ENCODE data around the gene MED27. TPM values are rescaled to one million over a fixed set of nuclear protein-coding genes. Genes with fewer than 3 reads are reported as not detected.
A peak's percentile ranks its signal among the peaks of the same experiment; 100 is the strongest.

MED27 gene
- polyA plus RNA-seq, 1 experiment, result 36.9 TPM

DNA sequence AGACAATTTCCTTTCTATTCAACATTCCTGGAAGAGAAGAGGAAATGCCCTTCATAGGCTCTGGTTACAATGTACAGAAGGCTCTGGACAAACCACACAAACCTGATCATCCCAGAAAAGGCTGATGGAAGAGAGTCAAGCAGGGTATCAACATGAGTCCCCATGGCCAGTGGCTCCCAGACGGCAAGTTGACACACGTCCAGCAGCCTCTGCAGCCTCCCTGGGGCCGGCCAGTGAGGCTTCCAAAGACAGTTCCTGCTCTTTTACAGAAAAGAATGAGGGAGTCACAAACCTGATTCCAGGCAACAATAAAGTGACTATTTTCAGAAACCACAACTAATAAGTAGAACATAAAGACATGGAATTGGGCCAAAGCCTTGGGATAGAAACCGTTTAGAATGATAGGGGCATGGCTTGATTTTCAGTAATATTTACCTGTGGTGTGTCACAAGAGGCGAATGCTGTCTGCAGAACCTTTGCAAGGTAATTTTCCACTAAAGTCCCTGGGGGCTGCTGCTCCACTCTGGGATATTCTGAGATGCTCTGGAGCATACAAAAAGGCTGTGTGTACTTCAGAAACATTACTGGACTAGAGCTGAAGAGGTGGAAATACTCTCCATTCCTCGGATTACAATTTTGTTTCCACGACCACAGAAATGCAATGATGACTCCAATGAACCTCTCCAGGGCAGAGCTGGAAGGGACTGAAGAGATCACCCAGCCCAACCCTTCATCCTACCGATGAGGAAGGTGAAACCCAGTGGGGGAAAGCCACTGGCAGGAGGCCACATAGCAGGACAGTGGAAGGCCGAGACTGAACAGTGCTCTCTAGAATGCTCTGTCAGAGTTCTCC is 10.4 kb downstream of the MED27 start:
- ChIA-PET POLR2A (interaction anchor here (0.6 kb wide), 1 partner anchor 11 kb away, joined by 3 read pairs; no protein-coding TSS in a partner anchor), CTCF (interaction anchor here (0.5 to 1.1 kb wide), 2 partner anchors 9 to 434 kb away, joined by 3 to 4 read pairs; no protein-coding TSS in a partner anchor)
- H3K27me3 ChIP-seq (ENCODE audit: control insufficient read depth, insufficient read depth, low read length), result no peaks in the 10 kb centered on the region
- TF ChIP-seq, protein P1, sequence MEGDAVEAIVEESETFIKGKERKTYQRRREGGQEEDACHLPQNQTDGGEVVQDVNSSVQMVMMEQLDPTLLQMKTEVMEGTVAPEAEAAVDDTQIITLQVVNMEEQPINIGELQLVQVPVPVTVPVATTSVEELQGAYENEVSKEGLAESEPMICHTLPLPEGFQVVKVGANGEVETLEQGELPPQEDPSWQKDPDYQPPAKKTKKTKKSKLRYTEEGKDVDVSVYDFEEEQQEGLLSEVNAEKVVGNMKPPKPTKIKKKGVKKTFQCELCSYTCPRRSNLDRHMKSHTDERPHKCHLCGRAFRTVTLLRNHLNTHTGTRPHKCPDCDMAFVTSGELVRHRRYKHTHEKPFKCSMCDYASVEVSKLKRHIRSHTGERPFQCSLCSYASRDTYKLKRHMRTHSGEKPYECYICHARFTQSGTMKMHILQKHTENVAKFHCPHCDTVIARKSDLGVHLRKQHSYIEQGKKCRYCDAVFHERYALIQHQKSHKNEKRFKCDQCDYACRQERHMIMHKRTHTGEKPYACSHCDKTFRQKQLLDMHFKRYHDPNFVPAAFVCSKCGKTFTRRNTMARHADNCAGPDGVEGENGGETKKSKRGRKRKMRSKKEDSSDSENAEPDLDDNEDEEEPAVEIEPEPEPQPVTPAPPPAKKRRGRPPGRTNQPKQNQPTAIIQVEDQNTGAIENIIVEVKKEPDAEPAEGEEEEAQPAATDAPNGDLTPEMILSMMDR (IDR thresholded peaks at IDR 0.05; ENCODE audit: insufficient read depth, low read depth, low read length), result no peak
- no peak overlapping the region for H3K4me3 ChIP-seq (ENCODE audit: low read depth, low read length)
- peak; percentile 35 for DNase-seq (ENCODE audit: low read depth)
- H3K36me3 ChIP-seq (ENCODE audit: control insufficient read depth, insufficient read depth, low read length), result peaks cover 3% of the 10 kb centered on the region; the same call in 1 of the 2 replicates

DNA sequence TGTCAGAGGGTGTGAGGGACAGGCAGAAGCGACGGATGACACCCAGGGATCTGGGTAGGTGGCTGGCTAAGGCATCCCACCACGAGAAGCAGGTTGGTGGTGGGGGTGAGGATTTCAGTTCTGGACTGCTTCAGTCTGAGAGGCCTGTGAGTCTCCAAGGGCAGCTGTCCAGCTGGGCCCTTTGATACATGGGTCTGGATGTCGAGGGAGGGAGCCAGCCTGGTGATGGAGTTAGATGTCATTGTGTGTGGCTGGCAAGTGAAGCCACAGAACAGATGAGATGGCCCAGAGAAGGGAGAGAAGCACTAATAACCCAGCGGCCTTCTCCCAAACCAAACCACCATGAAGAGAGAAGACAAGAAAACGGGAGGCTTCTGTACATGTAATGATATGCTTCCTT is 11.1 kb downstream of the MED27 start:
- TF ChIP-seq, protein P1 (IDR thresholded peaks at IDR 0.05; ENCODE audit: insufficient read depth, low read depth, low read length), result no peak
- Histone ChIP-seq H3K4me3 (ENCODE audit: low read depth, low read length) (no peak overlapping the region), H3K27me3 (ENCODE audit: control insufficient read depth, insufficient read depth, low read length) (no peaks in the 10 kb centered on the region), H3K36me3 (ENCODE audit: control insufficient read depth, insufficient read depth, low read length) (peaks cover 3% of the 10 kb centered on the region; the same call in 1 of the 2 replicates)
- ChIA-PET CTCF (no interaction called here), POLR2A (no interaction called here)
- no peak for DNase-seq (ENCODE audit: low read depth)

DNA sequence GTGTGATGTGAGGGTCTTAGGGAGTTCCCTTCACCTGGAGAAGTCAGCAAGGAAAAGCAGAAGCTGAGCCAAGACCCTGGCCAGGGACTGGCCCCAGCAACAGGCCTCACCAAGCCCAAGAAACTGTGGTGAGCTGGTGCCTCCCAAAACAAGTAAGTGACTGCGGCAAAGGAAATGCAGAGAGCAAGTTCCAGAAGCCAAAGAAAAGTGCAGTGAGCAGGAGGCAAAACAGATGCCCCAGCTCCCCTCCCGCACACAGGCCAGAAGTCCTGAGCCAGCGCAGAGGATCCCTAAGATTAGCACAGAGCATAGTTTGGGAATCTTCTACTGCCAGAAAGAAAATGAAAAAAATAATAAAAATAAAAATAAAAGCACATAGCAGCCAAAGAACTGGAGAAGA is 13.2 kb downstream of the MED27 start:
- Histone ChIP-seq H3K36me3 (ENCODE audit: control insufficient read depth, insufficient read depth, low read length) (peaks cover 3% of the 10 kb centered on the region; the same call in 1 of the 2 replicates), H3K4me3 (ENCODE audit: low read depth, low read length) (no peak overlapping the region), H3K27me3 (ENCODE audit: control insufficient read depth, insufficient read depth, low read length) (no peaks in the 10 kb centered on the region)
- CTCF ChIA-PET, result no interaction called here
- DNase-seq (ENCODE audit: low read depth), result no peak
- TF ChIP-seq, protein P1 (IDR thresholded peaks at IDR 0.05; ENCODE audit: insufficient read depth, low read depth, low read length), result no peak
- POLR2A ChIA-PET, result no interaction called here

DNA sequence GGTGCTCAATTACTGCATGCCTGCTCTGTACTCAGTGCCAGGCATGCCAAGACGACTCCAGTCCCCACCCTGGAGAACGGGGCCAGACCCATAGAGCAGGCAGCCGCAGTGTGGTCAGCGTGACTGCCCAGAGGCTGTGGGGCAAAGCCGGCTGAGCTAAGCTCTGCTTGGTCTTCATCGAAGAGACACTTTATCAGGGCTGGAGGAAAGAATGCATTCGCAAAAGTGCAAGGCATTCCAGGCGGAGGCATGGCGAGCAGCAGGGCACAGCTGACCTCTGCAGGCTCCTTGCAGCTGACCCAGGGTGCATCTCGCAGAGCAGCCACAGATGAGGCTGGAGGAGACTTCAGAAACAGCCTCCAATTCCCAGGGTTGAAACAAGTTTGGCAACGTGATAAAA is 13.6 kb downstream of the MED27 start:
- TF ChIP-seq, protein P1 (IDR thresholded peaks at IDR 0.05; ENCODE audit: insufficient read depth, low read depth, low read length), result no peak
- CTCF ChIA-PET, result no interaction called here
- Histone ChIP-seq H3K36me3 (ENCODE audit: control insufficient read depth, insufficient read depth, low read length) (peaks cover 3% of the 10 kb centered on the region; the same call in 1 of the 2 replicates), H3K27me3 (ENCODE audit: control insufficient read depth, insufficient read depth, low read length) (no peaks in the 10 kb centered on the region), H3K4me3 (ENCODE audit: low read depth, low read length) (no peak overlapping the region)
- DNase-seq (ENCODE audit: low read depth), result no peak
- POLR2A ChIA-PET, result no interaction called here

DNA sequence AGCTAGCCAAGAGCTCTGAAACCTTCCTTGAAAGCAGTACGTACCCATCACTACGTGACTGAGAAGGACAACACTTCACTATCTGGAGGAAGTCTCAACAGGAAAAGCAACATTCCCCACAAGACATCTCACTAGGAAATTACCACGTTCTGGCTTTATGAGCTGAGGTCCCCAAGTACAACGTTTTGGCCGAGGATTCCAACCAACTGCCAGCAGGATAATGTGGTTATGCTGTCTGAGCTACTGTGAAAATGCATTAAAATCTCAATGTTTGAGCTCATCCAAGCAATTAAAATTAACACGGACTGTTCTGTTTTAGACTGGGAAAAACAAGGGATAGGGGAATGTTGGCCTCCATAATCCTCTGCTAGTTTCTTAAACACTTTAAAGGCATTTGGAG is 16.4 kb downstream of the MED27 start:
- CTCF ChIA-PET, result no interaction called here
- TF ChIP-seq, protein P1 (IDR thresholded peaks at IDR 0.05; ENCODE audit: insufficient read depth, low read depth, low read length), result no peak
- DNase-seq (ENCODE audit: low read depth), result no peak
- Histone ChIP-seq H3K27me3 (ENCODE audit: control insufficient read depth, insufficient read depth, low read length) (no peaks in the 10 kb centered on the region), H3K4me3 (ENCODE audit: low read depth, low read length) (no peak overlapping the region), H3K36me3 (ENCODE audit: control insufficient read depth, insufficient read depth, low read length) (peaks cover 2% of the 10 kb centered on the region; the same call in 1 of the 2 replicates)
- POLR2A ChIA-PET, result no interaction called here
